ENCODE results near the gene EVI2B.

The EVI2B gene

GRCh38 chr17:31308372-31309334 lies 5.2 kb downstream of the EVI2B start:
- Histone ChIP-seq H3F3A (ENCODE audit: insufficient read depth) (peaks cover 68% of the 10 kb centered on the region), H3K4me2 (ENCODE audit: low read depth, low read length, poor library complexity, severe bottlenecking) (peak overlapping the region; percentile 100), H3K27me3 (ENCODE audit: low read length) (no peaks in the 10 kb centered on the region), H3K9me2 (replicated peaks; ENCODE audit: insufficient read depth, low read length) (no peaks in the 10 kb centered on the region), H3K79me2 (ENCODE audit: insufficient read depth, low read length) (peaks cover 83% of the 10 kb centered on the region), H3K27ac (ENCODE audit: low read depth, low read length) (peak overlapping the region; percentile 100), H2AFZ (ENCODE audit: low read depth, low read length, severe bottlenecking) (no peak overlapping the region), H4K20me1 (ENCODE audit: low read depth, low read length) (no peaks in the 10 kb centered on the region), H3K9me3 (ENCODE audit: insufficient read depth, low read length) (no peaks in the 10 kb centered on the region), H3K36me3 (ENCODE audit: low read length) (peaks cover 32% of the 10 kb centered on the region), H3K9ac (ENCODE audit: low read length) (peak overlapping the region; percentile 72), H3K4me3 (ENCODE audit: insufficient read depth, low read length, poor library complexity, severe bottlenecking) (peak overlapping the region; percentile 80)
- no peak for TF ChIP-seq EZH2phosphoT487 (conservative IDR thresholded peaks at IDR 0.05; ENCODE audit: low read length)

GRCh38 chr17:31307640-31308039 lies 6.2 kb downstream of the EVI2B start:
- Histone ChIP-seq H3K27me3 (ENCODE audit: low read length) (no peaks in the 10 kb centered on the region), H3K9me3 (ENCODE audit: insufficient read depth, low read length) (no peaks in the 10 kb centered on the region), H4K20me1 (ENCODE audit: low read depth, low read length) (no peaks in the 10 kb centered on the region), H3K4me3 (ENCODE audit: insufficient read depth, low read length, poor library complexity, severe bottlenecking) (peak overlapping the region; percentile 5), H3K4me2 (ENCODE audit: low read depth, low read length, poor library complexity, severe bottlenecking) (peak overlapping the region; percentile 100), H3K9me2 (replicated peaks; ENCODE audit: insufficient read depth, low read length) (no peaks in the 10 kb centered on the region), H3F3A (ENCODE audit: insufficient read depth) (peaks cover 65% of the 10 kb centered on the region), H3K36me3 (ENCODE audit: low read length) (peaks cover 41% of the 10 kb centered on the region), H2AFZ (ENCODE audit: low read depth, low read length, severe bottlenecking) (no peak overlapping the region), H3K27ac (ENCODE audit: low read depth, low read length) (peak overlapping the region; percentile 100), H3K79me2 (ENCODE audit: insufficient read depth, low read length) (peaks cover 75% of the 10 kb centered on the region), H3K9ac (ENCODE audit: low read length) (peak overlapping the region; percentile 72)
- TF ChIP-seq CTCF (IDR thresholded peaks at IDR 0.05; ENCODE audit: insufficient read depth, low read length, poor library complexity, severe bottlenecking) (no peak), EZH2phosphoT487 (conservative IDR thresholded peaks at IDR 0.05; ENCODE audit: low read length) (no peak)

GRCh38 chr17:31299624-31300023 lies 14.2 kb downstream of the EVI2B start:
- no peak overlapping the region for H3K4me2 ChIP-seq (ENCODE audit: low read depth, low read length, poor library complexity, severe bottlenecking)
- H3K9me3 ChIP-seq (ENCODE audit: insufficient read depth, low read length), result no peaks in the 10 kb centered on the region
- H2AFZ ChIP-seq (ENCODE audit: low read depth, low read length, severe bottlenecking), result no peak overlapping the region
- H3K27me3 ChIP-seq (ENCODE audit: low read length), result no peaks in the 10 kb centered on the region
- peaks cover 18% of the 10 kb centered on the region for H3K36me3 ChIP-seq (ENCODE audit: low read length)
- H3K27ac ChIP-seq (ENCODE audit: low read depth, low read length), result no peak overlapping the region
- no peak overlapping the region for H3K9ac ChIP-seq (ENCODE audit: low read length)
- no peak for TF ChIP-seq CTCF (IDR thresholded peaks at IDR 0.05; ENCODE audit: insufficient read depth, low read length, poor library complexity, severe bottlenecking)
- no peak for TF ChIP-seq EZH2phosphoT487 (conservative IDR thresholded peaks at IDR 0.05; ENCODE audit: low read length)
- no peaks in the 10 kb centered on the region for H4K20me1 ChIP-seq (ENCODE audit: low read depth, low read length)
- no peaks in the 10 kb centered on the region; the same call in 1 of the 2 replicates for H3K79me2 ChIP-seq (ENCODE audit: insufficient read depth, low read length)
- H3F3A ChIP-seq (ENCODE audit: insufficient read depth), result peaks cover 20% of the 10 kb centered on the region; the same call in 1 of the 2 replicates
- H3K9me2 ChIP-seq (replicated peaks; ENCODE audit: insufficient read depth, low read length), result no peaks in the 10 kb centered on the region
- H3K4me3 ChIP-seq (ENCODE audit: insufficient read depth, low read length, poor library complexity, severe bottlenecking), result no peak overlapping the region

- H3K27ac ChIP-seq (ENCODE audit: low read depth, low read length), result no peak within 1 kb of the TSS
- H3K9ac ChIP-seq (ENCODE audit: low read length), result no peak within 1 kb of the TSS
- H3K36me3 ChIP-seq (ENCODE audit: low read length), result no peaks in the 10 kb centered on the region
- no peaks in the 10 kb centered on the region for H3K79me2 ChIP-seq (ENCODE audit: insufficient read depth, low read length)
- H4K20me1 ChIP-seq (ENCODE audit: low read depth, low read length), result no peaks in the 10 kb centered on the region
- no peak within 1 kb of the TSS for H3K4me2 ChIP-seq (ENCODE audit: low read depth, low read length, poor library complexity, severe bottlenecking)
- H3K9me3 ChIP-seq (ENCODE audit: insufficient read depth, low read length), result no peaks in the 10 kb centered on the region
- no peak within 1 kb of the TSS for H3K4me3 ChIP-seq (ENCODE audit: insufficient read depth, low read length, poor library complexity, severe bottlenecking)
- no peak within 1 kb of the TSS for H2AFZ ChIP-seq (ENCODE audit: low read depth, low read length, severe bottlenecking)
- H3K27me3 ChIP-seq (ENCODE audit: low read length), result no peaks in the 10 kb centered on the region
- H3F3A ChIP-seq (ENCODE audit: insufficient read depth), result peaks cover 8% of the 10 kb centered on the region; the same call in 1 of the 2 replicates
- no peak for TF ChIP-seq CTCF (IDR thresholded peaks at IDR 0.05; ENCODE audit: insufficient read depth, low read length, poor library complexity, severe bottlenecking)
- no peak for TF ChIP-seq EZH2phosphoT487 (conservative IDR thresholded peaks at IDR 0.05; ENCODE audit: low read length)
- no peaks in the 10 kb centered on the region for H3K9me2 ChIP-seq (replicated peaks; ENCODE audit: insufficient read depth, low read length)
Measured at GRCh38 chr17:31297090-31297489, 16.8 kb downstream of the EVI2B start, which contains the start of gene OMG. TSS of gene OMG (minus strand) at chr17:31297239. CDS start at chr17:31296331, 908 bp downstream.

Data from SU-DHL-6 (cell line).